DOHH2 (cell line): ENCODE measurements around the gene TRMT1.

Experiments
- H3F3A ChIP-seq: fragments of 200-600 bp; sonication (generic), shearing (Covaris generic); 2 replicates; pipeline ENCODE4 v1.6.0; 2016; ENCODE audit warnings: antibody characterized with exemption, mild to moderate bottlenecking; ENCODE audit not compliant: control insufficient read depth, insufficient read depth
- H3K27ac ChIP-seq: fragments of 200-600 bp; sonication (generic); 2 replicates; pipeline ENCODE4 v1.5.1; 2014; ENCODE audit warnings: low read depth, mild to moderate bottlenecking, low read length, moderate library complexity
- H3K27me3 ChIP-seq: fragments of 200-600 bp; sonication (generic); 2 replicates; pipeline ENCODE4 v1.6.1; 2014; ENCODE audit warnings: mild to moderate bottlenecking, low read length, mixed read lengths; ENCODE audit not compliant: control insufficient read depth
- H3K36me3 ChIP-seq: fragments of 200-600 bp; sonication (generic); 2 replicates; pipeline ENCODE4 v1.6.1; 2014; ENCODE audit warnings: mild to moderate bottlenecking, low read length, moderate library complexity, mixed read lengths; ENCODE audit not compliant: control insufficient read depth
- H3K4me1 ChIP-seq: fragments of 200-600 bp; sonication (generic); 2 replicates; pipeline ENCODE4 v1.6.1; 2014; ENCODE audit warnings: mild to moderate bottlenecking, low read length, mixed read lengths; ENCODE audit not compliant: control insufficient read depth
- H3K4me2 ChIP-seq: fragments of 200-600 bp; sonication (generic); 2 replicates; pipeline ENCODE4 v1.6.0; 2014; ENCODE audit warnings: mild to moderate bottlenecking, low read length, moderate library complexity
- H3K4me3 ChIP-seq: fragments of 200-600 bp; sonication (generic); 2 replicates; pipeline ENCODE4 v1.5.1; 2014; ENCODE audit warnings: mild to moderate bottlenecking, low read length, mixed read lengths
- H3K79me2 ChIP-seq: fragments of 200-600 bp; sonication (generic); 2 replicates; pipeline ENCODE4 v1.6.1; 2014; ENCODE audit warnings: mild to moderate bottlenecking, low read length, mixed read lengths; ENCODE audit not compliant: control insufficient read depth
- H3K9me2 ChIP-seq: fragments of 200-600 bp; sonication (generic); replicated peaks from 2 replicates; pipeline ENCODE4 v1.6.1; 2014; ENCODE audit warnings: mild to moderate bottlenecking, low read length, mixed read lengths; ENCODE audit not compliant: control insufficient read depth
- H3K9me3 ChIP-seq: fragments of 200-600 bp; sonication (generic); 2 replicates; pipeline ENCODE4 v1.6.1; 2014; ENCODE audit warnings: antibody characterized with exemption, low read length, mixed read lengths; ENCODE audit not compliant: control insufficient read depth, insufficient read depth
- H4K20me1 ChIP-seq: fragments of 200-600 bp; sonication (generic); 2 replicates; pipeline ENCODE4 v1.6.0; 2014; ENCODE audit warnings: low read depth, mild to moderate bottlenecking, antibody characterized with exemption, low read length, moderate library complexity; ENCODE audit not compliant: control insufficient read depth, insufficient read depth
- EZH2phosphoT487 ChIP-seq: fragments of 200-600 bp; sonication (generic); IDR thresholded peaks from 2 replicates; pipeline ENCODE4 v1.6.1; 2017; ENCODE audit warnings: borderline replicate concordance, mild to moderate bottlenecking, antibody characterized with exemption, low read length, moderate library complexity, mixed read lengths
- TF ChIP-seq, protein P1 (sequence below): fragments of 200-600 bp; sonication (generic); IDR thresholded peaks from one replicate; pipeline ENCODE4 v1.5.1; 2014; ENCODE audit warnings: antibody characterized with exemption, mild to moderate bottlenecking, low read depth, low read length; ENCODE audit not compliant: poor library complexity, severe bottlenecking

Gene TRMT1

DNA sequence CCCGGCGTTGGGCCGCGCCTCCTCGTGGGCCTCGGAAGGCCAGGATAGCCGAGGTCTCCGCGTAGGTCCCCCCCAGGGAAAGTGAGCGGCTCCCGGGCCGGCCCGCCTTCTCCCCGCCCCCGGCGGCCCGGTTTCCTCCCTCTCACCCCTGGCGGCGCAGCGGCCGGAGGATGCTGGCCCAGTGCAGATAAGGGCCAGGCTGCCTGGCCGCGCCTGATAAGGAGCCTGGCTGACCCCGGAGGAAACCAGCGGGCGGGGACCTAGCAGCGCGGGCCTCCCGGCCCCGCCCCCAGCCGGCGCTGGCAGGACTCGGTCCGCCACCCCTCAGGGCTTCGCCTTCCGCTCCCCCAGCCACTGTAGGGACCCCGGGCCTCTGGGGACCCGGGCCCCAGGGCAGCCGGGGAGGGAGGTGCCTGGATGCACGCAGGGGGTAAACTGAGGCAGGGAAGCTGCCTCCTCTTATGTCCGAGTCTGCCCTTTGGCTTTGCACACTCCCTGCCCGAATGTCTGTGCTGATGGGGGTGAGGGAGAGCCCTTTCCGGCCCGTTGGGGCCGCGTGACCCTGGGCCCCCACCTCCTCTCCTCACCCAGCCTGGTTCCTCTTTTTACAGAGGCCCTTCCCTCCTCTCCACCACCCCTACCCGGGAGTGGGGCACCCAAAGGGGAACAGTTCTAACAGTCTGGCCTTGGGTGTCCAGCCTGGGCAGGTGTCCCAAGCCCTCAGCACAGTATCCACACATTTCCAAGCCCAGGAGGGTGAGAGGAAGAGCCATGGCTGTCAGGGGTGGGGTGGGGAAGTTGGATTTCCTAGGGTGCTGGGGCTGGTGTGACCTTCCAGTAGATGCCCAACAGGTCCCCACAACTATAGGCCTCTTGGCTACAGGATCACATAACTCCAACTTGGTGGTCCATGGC, 13.6 kb downstream of the TRMT1 start, which contains the start of gene LYL1:
Gene LYL1, minus strand, starts transcription at position 193 of the 915 bp plus-strand sequence. CDS start 1,687 bp downstream, outside the sequence.
- TF ChIP-seq, protein P1, sequence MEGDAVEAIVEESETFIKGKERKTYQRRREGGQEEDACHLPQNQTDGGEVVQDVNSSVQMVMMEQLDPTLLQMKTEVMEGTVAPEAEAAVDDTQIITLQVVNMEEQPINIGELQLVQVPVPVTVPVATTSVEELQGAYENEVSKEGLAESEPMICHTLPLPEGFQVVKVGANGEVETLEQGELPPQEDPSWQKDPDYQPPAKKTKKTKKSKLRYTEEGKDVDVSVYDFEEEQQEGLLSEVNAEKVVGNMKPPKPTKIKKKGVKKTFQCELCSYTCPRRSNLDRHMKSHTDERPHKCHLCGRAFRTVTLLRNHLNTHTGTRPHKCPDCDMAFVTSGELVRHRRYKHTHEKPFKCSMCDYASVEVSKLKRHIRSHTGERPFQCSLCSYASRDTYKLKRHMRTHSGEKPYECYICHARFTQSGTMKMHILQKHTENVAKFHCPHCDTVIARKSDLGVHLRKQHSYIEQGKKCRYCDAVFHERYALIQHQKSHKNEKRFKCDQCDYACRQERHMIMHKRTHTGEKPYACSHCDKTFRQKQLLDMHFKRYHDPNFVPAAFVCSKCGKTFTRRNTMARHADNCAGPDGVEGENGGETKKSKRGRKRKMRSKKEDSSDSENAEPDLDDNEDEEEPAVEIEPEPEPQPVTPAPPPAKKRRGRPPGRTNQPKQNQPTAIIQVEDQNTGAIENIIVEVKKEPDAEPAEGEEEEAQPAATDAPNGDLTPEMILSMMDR = no peak
- TF ChIP-seq EZH2phosphoT487 = no peak
- peaks cover 51% of the 10 kb centered on the region for H3K36me3 ChIP-seq
- H3K4me2 ChIP-seq = peak within 1 kb of the TSS; percentile 100
- peaks cover 71% of the 10 kb centered on the region for H3K4me1 ChIP-seq
- H3K79me2 ChIP-seq = peaks cover 56% of the 10 kb centered on the region
- peak within 1 kb of the TSS; percentile 99 for H3K27ac ChIP-seq
- peaks cover 40% of the 10 kb centered on the region for H3F3A ChIP-seq
- no peaks in the 10 kb centered on the region; the same call in 1 of the 2 replicates for H4K20me1 ChIP-seq
- H3K27me3 ChIP-seq = no peaks in the 10 kb centered on the region
- H3K9me2 ChIP-seq = no peaks in the 10 kb centered on the region
- no peaks in the 10 kb centered on the region for H3K9me3 ChIP-seq
- peak within 1 kb of the TSS; percentile 86 for H3K4me3 ChIP-seq

DNA sequence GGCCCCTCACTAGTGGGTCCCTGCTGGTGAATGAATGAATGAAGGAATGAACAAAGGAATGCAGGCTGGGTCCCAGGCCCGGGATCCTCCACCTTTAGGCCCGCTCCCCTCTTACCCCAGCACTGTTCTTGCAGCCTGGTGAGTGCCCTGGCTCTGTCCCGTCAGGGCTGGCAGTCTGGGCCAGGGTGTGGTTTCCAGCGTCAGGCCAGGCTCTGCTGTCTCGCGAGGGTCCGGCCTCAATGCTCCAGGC, 14.2 kb downstream of the TRMT1 start:
- Histone ChIP-seq H3K79me2 (peaks cover 59% of the 10 kb centered on the region), H4K20me1 (no peaks in the 10 kb centered on the region; the same call in 1 of the 2 replicates), H3K27me3 (no peaks in the 10 kb centered on the region), H3K9me3 (no peaks in the 10 kb centered on the region), H3F3A (peaks cover 41% of the 10 kb centered on the region), H3K4me3 (peak overlapping the region; percentile 86), H3K4me1 (peaks cover 75% of the 10 kb centered on the region), H3K27ac (peak overlapping the region; percentile 99), H3K9me2 (no peaks in the 10 kb centered on the region), H3K36me3 (peaks cover 48% of the 10 kb centered on the region), H3K4me2 (peak overlapping the region; percentile 100)
- no peak for TF ChIP-seq EZH2phosphoT487
- TF ChIP-seq, protein P1 = no peak

DNA sequence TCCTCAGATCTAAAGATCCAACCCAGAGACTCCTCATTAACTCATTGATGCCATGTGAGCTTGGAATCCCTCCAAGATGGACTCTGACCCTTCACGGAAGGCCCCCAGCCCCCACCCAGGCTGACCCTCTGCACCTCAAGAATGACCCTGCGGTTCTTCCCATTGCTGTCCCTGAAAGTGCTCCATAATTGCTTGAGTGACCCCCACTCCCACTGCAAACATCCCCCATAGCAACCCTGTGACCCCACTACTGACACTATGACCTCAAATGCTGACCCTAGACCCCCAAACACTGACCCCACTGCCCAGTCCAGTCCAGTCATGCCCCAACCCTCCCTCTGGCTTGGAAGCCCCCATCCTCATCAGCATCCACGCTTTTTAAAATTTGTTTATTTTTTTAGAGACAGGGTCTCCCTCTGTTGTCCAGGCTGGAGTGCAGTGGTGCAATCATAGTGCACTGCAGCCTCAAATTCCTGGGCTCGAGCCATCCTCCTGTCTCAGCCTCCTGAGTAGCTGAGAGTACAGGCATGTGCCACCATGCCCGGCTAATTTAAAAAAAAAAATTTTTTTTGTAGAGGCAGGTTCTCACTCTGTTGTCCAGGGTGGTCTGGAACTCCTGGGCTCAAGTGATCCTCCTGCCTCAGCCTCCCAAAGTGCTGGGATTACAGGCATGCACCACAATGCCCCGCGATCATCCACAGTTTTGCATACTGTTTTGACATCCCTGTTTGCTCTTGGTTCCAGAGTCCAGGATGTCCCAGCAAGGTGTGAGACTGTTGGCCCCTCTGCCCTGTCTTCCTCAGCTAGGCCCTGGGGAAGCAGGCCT, 14.7 kb downstream of the TRMT1 start:
- TF ChIP-seq, protein P1 = peak; percentile 46
- TF ChIP-seq EZH2phosphoT487 = no peak
- Histone ChIP-seq H4K20me1 (no peaks in the 10 kb centered on the region; the same call in 1 of the 2 replicates), H3F3A (peaks cover 46% of the 10 kb centered on the region), H3K79me2 (peaks cover 64% of the 10 kb centered on the region), H3K4me2 (peak overlapping the region; percentile 100), H3K4me1 (peaks cover 81% of the 10 kb centered on the region), H3K4me3 (peak overlapping the region; percentile 86), H3K9me2 (no peaks in the 10 kb centered on the region), H3K27ac (peak overlapping the region; percentile 99), H3K9me3 (no peaks in the 10 kb centered on the region), H3K36me3 (peaks cover 46% of the 10 kb centered on the region), H3K27me3 (no peaks in the 10 kb centered on the region)
